Parathyroid adenoma (tissue), 2 donors: ENCODE results near the gene BTBD10.
A peak's percentile ranks its signal among the peaks of the same experiment; 100 is the strongest.

Experiments
- H2AFZ ChIP-seq: fragments of 300-600 bp; sonication (generic); one replicate; pipeline ENCODE4 v1.7.0; 2017; ENCODE audit warnings: antibody characterized with exemption, mild to moderate bottlenecking
- H3K27ac ChIP-seq: fragments of 300-600 bp; sonication (generic); one replicate; pipeline ENCODE4 v1.7.0; 2017
- H3K27me3 ChIP-seq: fragments of 300-600 bp; sonication (generic); one replicate; pipeline ENCODE4 v1.7.0; 2017; ENCODE audit warnings: low read length; ENCODE audit not compliant: control insufficient read depth, insufficient read depth
- H3K36me3 ChIP-seq: fragments of 300-600 bp; sonication (generic); one replicate; pipeline ENCODE4 v1.7.0; 2017; ENCODE audit warnings: low read length; ENCODE audit not compliant: control insufficient read depth, insufficient read depth
- H3K4me1 ChIP-seq: fragments of 300-600 bp; sonication (generic); one replicate; pipeline ENCODE4 v1.7.0; 2017; ENCODE audit warnings: control low read depth
- H3K4me2 ChIP-seq: fragments of 300-600 bp; sonication (generic); one replicate; pipeline ENCODE4 v1.7.0; 2017; ENCODE audit warnings: low read length
- H3K4me3 ChIP-seq: fragments of 300-600 bp; sonication (generic); one replicate; pipeline ENCODE4 v1.7.0; 2017; ENCODE audit warnings: low read depth, low read length
- H3K79me2 ChIP-seq: fragments of 300-600 bp; sonication (generic); one replicate; pipeline ENCODE4 v1.7.0; 2017; ENCODE audit warnings: control low read depth
- H3K9ac ChIP-seq: fragments of 300-600 bp; sonication (generic); one replicate; pipeline ENCODE4 v1.7.0; 2017; ENCODE audit warnings: mild to moderate bottlenecking
- H3K9me3 ChIP-seq: fragments of 300-600 bp; sonication (generic); one replicate; pipeline ENCODE4 v1.7.0; 2017; ENCODE audit warnings: low read length; ENCODE audit not compliant: control insufficient read depth
- CTCF ChIP-seq: fragments of 300-600 bp; sonication (generic); IDR thresholded peaks from one replicate; pipeline ENCODE4 v1.7.0; 2017; ENCODE audit warnings: antibody characterized with exemption, mild to moderate bottlenecking
- donor health status: primary hyperparathyroidism.

BTBD10 gene

DNA sequence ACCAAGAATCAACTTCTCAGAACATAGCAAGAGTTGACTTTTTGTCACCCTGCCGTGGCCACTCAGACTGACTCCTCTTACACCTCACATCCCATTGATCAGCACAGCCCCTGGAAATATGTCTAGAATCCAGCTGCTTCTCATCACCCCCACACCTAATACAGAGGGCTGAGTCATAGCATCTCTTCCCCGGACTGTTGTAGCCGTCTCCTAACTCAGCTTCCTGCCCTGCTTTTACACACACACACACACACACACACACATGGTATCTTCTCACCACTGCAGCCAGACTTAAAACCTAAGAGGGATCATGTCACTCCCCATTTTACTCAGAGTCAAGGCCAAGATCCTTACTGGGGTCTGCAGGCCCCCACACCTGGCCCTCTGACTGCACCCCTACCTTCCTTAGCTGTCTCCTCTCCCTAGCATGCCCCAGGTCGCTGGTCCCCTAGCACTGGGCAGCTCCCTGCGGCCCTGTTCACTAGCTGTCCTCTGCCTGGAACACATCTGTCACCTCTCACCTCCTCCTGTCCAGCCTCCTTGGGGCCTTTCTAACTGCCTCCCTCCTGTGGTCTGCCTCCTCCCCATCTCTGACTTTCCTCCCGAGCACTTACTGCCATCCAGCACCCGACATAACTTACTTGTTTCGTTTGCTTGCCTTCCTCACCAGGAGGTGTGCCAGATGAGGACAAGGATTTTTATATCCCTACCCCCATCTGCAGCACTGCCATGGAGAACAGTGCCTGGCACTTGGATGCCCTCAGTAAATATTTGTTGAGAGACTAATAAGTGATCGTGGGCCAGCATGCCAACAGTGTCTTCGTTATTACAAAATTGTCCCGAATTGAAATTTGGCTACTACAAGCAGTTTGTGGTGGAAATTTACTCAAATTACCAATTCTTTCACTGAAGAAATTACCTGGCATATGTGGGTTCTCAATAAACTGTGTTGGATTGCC is 123.5 kb downstream of the BTBD10 start:
- Histone ChIP-seq H3K27ac (no peak overlapping the region), H3K4me3 (no peak overlapping the region), H3K4me1 (peaks cover 3% of the 10 kb centered on the region), H3K27me3 (no peaks in the 10 kb centered on the region), H2AFZ (peak overlapping the region; percentile 50), H3K36me3 (no peaks in the 10 kb centered on the region), H3K4me2 (no peak overlapping the region), H3K79me2 (peaks cover 6% of the 10 kb centered on the region), H3K9ac (no peak overlapping the region), H3K9me3 (no peaks in the 10 kb centered on the region)
- TF ChIP-seq CTCF: no peak

- Histone ChIP-seq H3K4me3 (peak overlapping the region; percentile 48), H3K36me3 (no peaks in the 10 kb centered on the region), H3K27me3 (no peaks in the 10 kb centered on the region), H3K79me2 (no peaks in the 10 kb centered on the region), H2AFZ (peak overlapping the region; percentile 19), H3K27ac (peak overlapping the region; percentile 52), H3K4me1 (peaks cover 3% of the 10 kb centered on the region), H3K9me3 (no peaks in the 10 kb centered on the region), H3K9ac (no peak overlapping the region), H3K4me2 (peak overlapping the region; percentile 68)
- no peak for TF ChIP-seq CTCF
Measured at GRCh38 chr11:13338427-13339069, 124.5 kb downstream of the BTBD10 start.

DNA sequence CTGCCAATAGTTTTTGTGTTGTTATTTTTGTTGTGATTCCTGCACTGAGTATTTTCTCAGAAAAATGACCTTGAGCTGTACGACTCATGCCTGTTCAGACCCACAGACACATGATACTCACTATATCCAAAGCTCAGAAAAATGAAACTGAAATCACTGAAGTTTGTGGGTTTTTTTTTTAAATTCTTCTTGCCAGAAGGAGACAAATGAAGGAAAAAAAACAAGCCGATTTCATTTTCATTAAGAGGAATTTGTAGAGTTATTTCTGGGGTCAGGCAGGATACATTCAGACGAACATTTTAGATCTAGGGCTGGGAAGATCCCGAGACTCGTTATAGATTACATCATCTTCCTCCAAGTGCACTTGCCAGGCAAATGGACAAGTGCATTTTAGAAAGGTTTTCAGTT is 125.0 kb downstream of the BTBD10 start:
- TF ChIP-seq CTCF: no peak
- Histone ChIP-seq H3K9ac (no peak overlapping the region), H3K36me3 (no peaks in the 10 kb centered on the region), H3K27ac (peak overlapping the region; percentile 52), H3K4me1 (peaks cover 3% of the 10 kb centered on the region), H3K27me3 (no peaks in the 10 kb centered on the region), H2AFZ (peak overlapping the region; percentile 19), H3K9me3 (no peaks in the 10 kb centered on the region), H3K79me2 (no peaks in the 10 kb centered on the region), H3K4me2 (peak overlapping the region; percentile 68), H3K4me3 (peak overlapping the region; percentile 48)
